T47D (cell line): Measurements from ENCODE around the gene SV2C.
A peak's percentile ranks its signal among the peaks of the same experiment; 100 is the strongest.
"Not testable (repeated sequence)": the region's sequence is repeated elsewhere in the genome, so short reads cannot be mapped to it uniquely, and the experiment has no call there.

ENCODE experiments used
- DNase-seq, 2 experiments: peaks; one replicate each; pipeline versions ENCODE4 v3.0.0 to v3.0.0-alpha.2; 2011 to 2012; ENCODE audit warnings: low read depth in 1 of 2, low spot score in 1 of 2
- JUND ChIP-seq: IDR thresholded peaks from 2 replicates; pipeline ENCODE4 v1.6.1; 2012; ENCODE audit warnings: low read depth
- in situ Hi-C: cut with HindIII; loops from 2 replicates; pipeline ENCODE4 v1.10.0; 2016; ENCODE audit warnings: low sequenced_read_pairs, low pct_unique_long_range_greater_than_20kb

The SV2C gene

DNA sequence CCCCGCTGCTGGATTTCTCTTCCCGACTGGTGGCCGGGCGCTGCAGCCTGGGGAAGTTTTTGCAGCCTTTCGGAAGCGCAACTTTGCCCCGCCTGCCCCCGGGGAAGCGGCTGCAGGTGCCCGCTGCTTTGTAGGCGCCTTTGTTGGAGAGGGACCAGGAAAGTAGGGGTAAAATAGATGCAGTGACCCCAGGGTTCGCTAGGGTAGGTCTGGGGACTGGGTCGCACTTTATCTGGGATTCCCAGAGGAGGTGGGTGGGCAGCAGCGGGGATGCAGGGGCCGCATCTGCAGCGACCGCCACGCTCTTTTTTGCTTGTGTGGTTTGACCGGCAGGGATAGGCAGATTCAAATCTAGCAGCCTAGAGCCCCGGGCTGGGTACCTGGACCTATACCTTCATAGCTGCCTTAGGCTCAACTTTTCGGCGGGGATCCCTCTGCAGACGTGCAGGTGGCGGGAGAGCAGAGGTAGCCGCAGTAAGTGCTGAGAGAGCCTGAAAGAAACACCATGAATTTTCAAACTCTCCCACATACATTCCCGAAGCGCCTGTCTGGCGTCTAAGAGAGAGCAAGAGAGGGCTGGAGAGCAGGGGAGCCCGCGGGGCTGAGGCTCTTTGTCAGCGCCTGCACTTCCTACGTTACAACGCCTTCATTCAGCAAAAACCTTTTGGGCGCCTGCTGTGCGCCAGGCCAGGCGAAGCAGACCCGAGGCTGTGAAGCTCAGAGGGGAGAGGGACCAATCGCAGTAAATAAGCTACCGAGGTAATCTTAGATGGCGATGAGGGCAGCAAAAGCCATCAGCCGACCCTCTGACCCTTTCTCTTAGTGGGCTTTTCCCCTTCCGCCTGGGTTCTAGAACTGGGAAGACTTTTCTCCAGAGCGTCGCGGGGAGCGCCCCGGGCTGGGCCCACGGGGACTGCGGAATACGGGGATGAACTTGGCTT, 642 bp downstream of the SV2C start:
- TF ChIP-seq JUND = no peak
- in situ Hi-C loops = no loop called here
- DNase-seq = no peak

GRCh38 chr5:76084496-76085242, 1.5 kb downstream of the SV2C start:
- in situ Hi-C loops = no loop called here
- TF ChIP-seq JUND = no peak
- no peak for DNase-seq

- no peak for TF ChIP-seq JUND
- in situ Hi-C loops = no loop called here
- DNase-seq = no peak
Measured at GRCh38 chr5:76085243-76085579, 2.0 kb downstream of the SV2C start.

DNA sequence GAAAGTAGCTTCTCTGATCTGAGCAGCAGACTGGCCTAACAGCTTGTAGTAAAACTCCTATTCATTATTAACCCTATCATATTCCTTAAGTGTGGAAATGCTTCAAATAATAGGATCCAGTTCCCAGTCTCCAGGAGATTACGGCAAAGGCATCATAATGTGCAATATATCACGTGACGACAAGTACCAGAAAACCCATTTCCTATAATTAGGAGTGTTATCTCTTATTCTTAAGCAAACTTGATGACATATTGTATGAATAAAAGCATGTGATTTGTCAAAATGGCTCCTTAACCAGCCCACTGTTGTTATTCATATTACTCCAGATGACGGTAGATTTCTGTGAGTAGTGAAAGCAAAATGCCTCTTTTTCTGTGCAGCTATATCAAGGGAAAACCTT, 2.9 kb downstream of the SV2C start:
- TF ChIP-seq JUND = no peak
- in situ Hi-C loops = no loop called here
- DNase-seq = no peak

DNA sequence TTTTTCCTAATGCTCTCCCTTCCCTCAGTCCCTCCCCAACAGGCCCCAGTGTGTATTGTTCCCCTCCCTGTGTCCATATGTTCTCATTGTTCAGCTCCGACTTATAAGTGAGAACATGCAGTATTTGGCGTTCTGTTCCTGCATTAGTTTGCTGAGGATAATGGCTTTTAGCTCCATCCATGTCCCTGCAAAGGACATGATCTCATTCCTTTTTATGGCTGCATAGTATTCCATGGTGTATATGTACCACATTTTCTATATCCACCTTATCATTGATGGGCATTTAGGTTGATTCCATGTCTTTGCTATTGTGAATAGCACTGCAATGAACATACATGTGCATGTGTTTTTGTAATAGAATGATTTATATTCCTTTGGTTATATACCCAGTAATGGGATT, 6.0 kb downstream of the SV2C start:
- in situ Hi-C loops, DNase-seq: not testable (repeated sequence)

DNA sequence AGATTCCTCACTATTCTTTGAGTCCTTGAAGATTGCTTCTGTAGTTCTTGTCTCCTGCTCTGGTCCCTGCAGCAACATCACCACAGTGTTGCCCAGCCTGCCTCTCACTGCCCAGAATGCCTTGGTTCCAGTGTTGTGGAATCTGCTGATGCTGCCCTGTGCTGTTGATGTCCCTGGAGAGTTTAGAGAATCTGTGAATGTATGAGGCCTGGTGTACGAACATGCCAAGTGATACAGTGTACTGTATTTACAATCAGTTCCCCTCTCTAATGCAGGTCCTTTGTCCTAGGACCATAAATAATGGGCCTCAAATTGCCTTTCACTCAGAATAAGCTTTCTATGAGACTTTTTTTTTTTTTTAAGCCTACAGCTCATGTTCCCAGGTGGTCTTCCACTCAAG, 8.2 kb downstream of the SV2C start:
- in situ Hi-C loops = no loop called here
- TF ChIP-seq JUND = no peak
- no peak for DNase-seq

DNA sequence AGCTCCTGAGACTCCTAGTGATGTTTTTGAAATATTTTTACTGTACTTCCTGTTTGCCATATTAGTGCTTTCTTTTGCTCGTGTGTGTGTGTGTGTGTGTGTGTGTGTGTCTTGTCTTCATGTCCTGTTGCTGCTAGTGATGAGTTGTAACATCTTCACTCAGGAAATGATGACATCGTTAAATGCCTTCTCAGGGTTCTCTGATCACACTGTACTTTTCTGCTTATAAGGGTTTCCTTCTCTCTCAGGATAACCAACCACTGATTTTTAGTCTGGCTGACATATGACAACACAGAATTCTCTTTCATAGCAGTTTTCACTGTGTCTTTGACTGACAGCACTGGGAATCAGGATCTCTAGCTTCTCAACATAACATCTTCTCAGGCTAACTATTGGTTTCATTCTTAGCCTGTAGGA, 16.1 kb downstream of the SV2C start:
- no peak for DNase-seq
- in situ Hi-C loops = no loop called here

DNA sequence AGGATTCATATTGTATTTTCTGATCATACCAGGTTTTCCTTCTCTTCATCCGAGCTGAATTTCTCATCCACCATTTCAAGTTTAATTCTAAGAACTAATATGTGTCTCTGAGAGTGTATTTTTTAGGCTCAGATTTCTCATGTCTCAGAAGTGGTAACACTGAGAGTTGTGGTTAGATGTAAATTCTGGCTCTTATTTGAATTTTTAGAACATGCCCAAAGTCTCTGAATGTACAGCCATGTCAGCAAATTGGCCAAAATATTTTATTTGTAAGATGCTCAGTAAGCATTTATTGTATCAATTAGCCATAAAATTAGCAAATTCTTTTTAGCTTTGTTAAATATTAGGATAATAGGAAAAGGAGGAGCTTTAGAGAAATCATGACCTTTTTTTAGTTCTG, 16.6 kb downstream of the SV2C start:
- DNase-seq = no peak
- in situ Hi-C loops = no loop called here
- TF ChIP-seq JUND = no peak

More for the DNA sequence above, 16.1 kb downstream of the SV2C start:
- no peak for TF ChIP-seq JUND

GRCh38 chr5:76104027-76104426, 20.8 kb downstream of the SV2C start:
- in situ Hi-C loops = no loop called here
- peak; percentile 37 to 65 for DNase-seq
- no peak for TF ChIP-seq JUND

DNA sequence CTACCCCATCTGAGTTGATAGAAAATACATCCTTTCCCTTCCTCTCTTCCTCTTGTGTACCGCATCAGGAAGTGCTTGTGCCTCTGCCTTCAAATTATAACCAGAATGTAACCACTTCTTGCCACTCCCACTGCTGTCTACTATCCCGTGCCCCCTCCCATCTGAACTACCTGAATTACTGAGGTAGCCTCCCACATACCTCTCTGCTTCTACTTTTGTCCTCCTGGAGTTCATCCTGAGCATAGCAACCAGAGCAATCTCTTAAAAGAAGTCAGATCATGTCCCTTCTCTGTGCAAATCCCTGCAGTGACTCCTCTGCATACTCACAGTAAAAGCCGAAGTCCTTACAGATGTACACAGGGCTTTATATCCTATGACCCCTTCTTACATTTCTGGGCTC, 23.0 kb downstream of the SV2C start:
- TF ChIP-seq JUND = no peak
- no peak for DNase-seq

DNA sequence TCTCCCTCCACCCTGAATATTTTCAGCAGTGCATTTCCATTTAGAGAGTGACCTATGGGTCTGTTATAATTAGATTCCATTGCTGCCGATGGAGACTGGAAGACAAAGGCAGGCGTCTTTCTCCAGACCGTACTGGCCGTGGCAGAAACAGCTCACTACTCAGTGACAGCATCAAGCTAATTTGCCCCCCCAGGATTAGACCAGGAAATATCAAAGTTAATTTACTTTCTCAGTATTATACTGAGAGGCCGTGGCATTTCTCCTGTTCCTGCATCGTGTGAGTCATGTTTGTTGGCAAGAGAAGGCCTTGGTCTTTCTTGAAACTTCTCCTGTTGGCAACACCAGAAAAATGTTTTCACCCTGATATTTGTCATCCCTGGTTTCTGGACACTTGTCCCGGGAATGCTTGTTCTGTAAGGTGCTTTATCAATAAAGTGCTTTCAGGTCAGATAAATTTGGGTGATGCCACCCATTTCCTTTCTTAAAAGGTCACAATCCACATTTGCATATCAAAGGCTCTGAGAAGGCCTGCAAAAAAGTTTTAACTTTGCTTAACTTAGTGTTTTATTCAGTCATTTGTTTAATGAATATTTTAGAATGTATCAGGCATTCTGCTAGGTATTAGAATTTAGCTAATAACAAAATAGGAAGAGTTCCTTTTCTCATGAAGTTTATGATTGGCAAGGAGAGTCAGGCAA, 28.4 kb downstream of the SV2C start:
- no peak for DNase-seq
- no peak for TF ChIP-seq JUND
- in situ Hi-C loops = no loop called here

More for the DNA sequence above, 23.0 kb downstream of the SV2C start:
- in situ Hi-C loops = no loop called here

GRCh38 chr5:76113103-76113502, 29.9 kb downstream of the SV2C start:
- in situ Hi-C loops = no loop called here
- TF ChIP-seq JUND = no peak
- no peak for DNase-seq

GRCh38 chr5:76114179-76114851, 31.1 kb downstream of the SV2C start:
- no peak for TF ChIP-seq JUND
- DNase-seq = no peak
- in situ Hi-C loops = no loop called here
